HL-60 (cell line): ENCODE data around the gene ANKDD1A.

Experiments used
- DNase-seq, 2 experiments: peaks; one replicate each; pipeline ENCODE4 v3.0.0-alpha.2; 2010 to 2020; ENCODE audit warnings: low read depth in 1 of 2, low spot score in 1 of 2
- H3K27ac ChIP-seq: fragments of 250-450 bp; sonication (Bioruptor Pico); replicated peaks from 2 replicates; pipeline ENCODE4 v1.5.1; 2020; ENCODE audit warnings: mild to moderate bottlenecking, moderate library complexity
- H3K27me3 ChIP-seq: fragments of 250-450 bp; sonication (Bioruptor Pico); 2 replicates; pipeline ENCODE4 v1.5.1; 2021; ENCODE audit warnings: mild to moderate bottlenecking, moderate library complexity; ENCODE audit not compliant: insufficient read depth, poor library complexity, severe bottlenecking
- H3K4me3 ChIP-seq: replicated peaks from 2 replicates; pipeline ENCODE4 v1.5.1; 2011; ENCODE audit warnings: mild to moderate bottlenecking, control low read depth, low read length; ENCODE audit not compliant: insufficient read depth
- CTCF ChIP-seq: IDR thresholded peaks from one replicate; pipeline ENCODE4 v1.5.1; 2011; ENCODE audit warnings: low read length, control low read depth, inconsistent platforms; ENCODE audit not compliant: insufficient read depth
- GABPA ChIP-seq: IDR thresholded peaks from 2 replicates; pipeline ENCODE4 v1.6.1; 2012; ENCODE audit warnings: low read depth
- POLR2AphosphoS5 ChIP-seq: IDR thresholded peaks from 2 replicates; pipeline ENCODE4 v1.6.1; 2012; ENCODE audit warnings: low read depth
- REST ChIP-seq: IDR thresholded peaks from 2 replicates; pipeline ENCODE4 v1.6.1; 2012; ENCODE audit warnings: low read depth; ENCODE audit not compliant: insufficient replicate concordance
- SPI1 ChIP-seq: IDR thresholded peaks from 2 replicates; pipeline ENCODE4 v1.6.1; 2012; ENCODE audit warnings: low read depth, mild to moderate bottlenecking, borderline replicate concordance

ANKDD1A gene

DNA sequence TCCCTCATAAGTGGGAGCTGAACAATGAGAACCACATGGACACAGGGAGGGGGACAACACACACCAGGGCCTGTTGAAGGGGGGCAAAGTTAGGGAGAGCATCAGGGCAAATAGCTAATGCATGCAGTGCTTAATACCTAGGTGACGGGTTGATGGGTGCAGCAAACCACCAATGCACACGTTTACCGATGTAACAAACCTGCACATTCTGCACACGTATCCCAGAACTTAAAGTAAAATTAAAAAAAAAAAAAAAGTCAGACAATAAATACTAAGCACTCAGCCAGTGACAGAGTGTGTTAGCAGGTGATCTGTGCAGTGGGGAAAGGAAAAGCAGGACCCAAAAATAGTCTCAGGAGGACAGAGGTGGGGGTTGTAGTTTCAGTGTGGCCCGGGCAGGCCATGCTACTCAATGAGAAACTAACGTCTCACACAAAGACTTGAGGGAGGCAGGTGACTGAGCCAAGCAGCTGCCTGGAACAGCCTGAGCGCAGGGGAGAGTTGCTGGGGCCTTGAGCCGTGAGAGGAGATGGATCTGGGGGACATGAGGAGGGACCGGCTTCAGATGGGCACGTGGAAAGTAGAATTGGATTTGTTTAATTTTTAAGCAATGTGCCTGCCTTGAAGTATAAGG is 18.4 kb downstream of the ANKDD1A start:
- TF ChIP-seq SPI1 (no peak), REST (no peak), POLR2AphosphoS5 (no peak), CTCF (no peak), GABPA (no peak)
- Histone ChIP-seq H3K27ac (no peak overlapping the region), H3K27me3 (no peaks in the 10 kb centered on the region), H3K4me3 (no peak overlapping the region)
- DNase-seq: no peak

DNA sequence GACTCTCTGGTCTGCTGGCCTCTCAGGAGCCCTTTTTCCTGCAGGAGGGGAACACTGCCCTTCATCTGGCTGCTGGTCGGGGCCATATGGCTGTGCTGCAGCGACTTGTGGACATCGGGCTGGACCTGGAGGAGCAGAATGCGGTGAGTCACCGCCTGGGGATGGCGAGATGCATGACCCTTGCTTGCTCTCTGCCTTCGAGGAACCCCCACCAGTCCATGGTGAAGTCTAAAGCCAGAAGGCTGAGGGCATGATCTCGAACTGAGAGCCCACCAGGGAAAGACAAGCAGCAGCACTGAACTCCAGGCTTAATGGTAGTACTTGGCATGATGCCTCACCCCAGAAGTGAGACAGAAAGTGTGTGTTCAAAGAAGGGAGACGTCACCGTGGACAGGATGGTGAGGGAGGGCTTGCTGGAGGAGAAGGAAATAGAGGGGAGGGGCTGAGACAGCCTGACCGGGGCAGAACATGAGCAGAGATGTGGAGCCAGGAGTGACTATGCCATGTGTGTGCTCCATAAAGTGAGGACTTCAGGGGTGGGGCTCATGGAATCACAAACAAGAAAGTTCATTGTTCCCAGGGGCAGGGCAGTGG is 19.2 kb downstream of the ANKDD1A start:
- H3K27me3 ChIP-seq: no peaks in the 10 kb centered on the region
- H3K4me3 ChIP-seq: no peak overlapping the region
- no peak overlapping the region for H3K27ac ChIP-seq
- DNase-seq: no peak
- no peak for TF ChIP-seq POLR2AphosphoS5
- no peak for TF ChIP-seq SPI1
- no peak for TF ChIP-seq GABPA
- TF ChIP-seq CTCF: no peak
- no peak for TF ChIP-seq REST

DNA sequence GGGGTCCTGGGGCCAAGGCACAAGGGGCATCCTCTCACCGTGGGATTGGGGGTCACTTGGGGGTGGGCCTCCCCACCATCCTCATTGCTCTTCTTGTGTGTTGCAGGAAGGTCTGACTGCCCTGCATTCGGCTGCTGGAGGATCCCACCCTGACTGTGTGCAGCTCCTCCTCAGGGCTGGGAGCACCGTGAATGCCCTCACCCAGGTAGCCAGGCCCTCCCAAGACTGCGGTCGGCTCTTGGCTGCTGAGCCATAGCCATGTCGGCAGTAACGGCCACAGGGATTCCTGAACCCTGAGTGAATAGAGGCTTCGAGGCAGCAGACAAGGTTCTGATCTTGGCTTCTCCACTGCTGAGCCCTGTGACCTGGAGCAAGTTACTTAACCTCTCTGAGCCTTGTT is 19.7 kb downstream of the ANKDD1A start:
- H3K4me3 ChIP-seq: no peak overlapping the region
- H3K27me3 ChIP-seq: no peaks in the 10 kb centered on the region
- TF ChIP-seq SPI1 (no peak), POLR2AphosphoS5 (no peak), CTCF (no peak), GABPA (no peak), REST (no peak)
- H3K27ac ChIP-seq: no peak overlapping the region
- DNase-seq: no peak
